Esophagus muscularis mucosa (tissue), 3 donors: Measurements from ENCODE around the gene CNTNAP4.

ENCODE experiments used
- CTCF ChIP-seq, 3 experiments: fragments of 200-600 bp in 2 of 3; fragments of 450-650 bp in 1 of 3; sonication (generic) in 2 of 3; IDR thresholded peaks; one replicate each; pipeline ENCODE4 v1.5.1; 2017 to 2019; ENCODE audit warnings: antibody characterized with exemption in 3 of 3, mild to moderate bottlenecking in 2 of 3, moderate library complexity in 1 of 3
- POLR2A ChIP-seq: fragments of 450-650 bp; IDR thresholded peaks from one replicate; pipeline ENCODE4 v1.6.1; 2017; ENCODE audit warnings: antibody characterized with exemption, moderate library complexity, mild to moderate bottlenecking, low read depth
- POLR2AphosphoS5 ChIP-seq, 2 donors: sonication (generic); formaldehyde crosslinking; IDR thresholded peaks; one replicate each; pipeline ENCODE4 v1.6.1; 2017; ENCODE audit warnings: antibody characterized with exemption in 2 of 2

GRCh38 chr16:76529120-76529519 is 251.9 kb downstream of the CNTNAP4 start:
- TF ChIP-seq CTCF (IDR thresholded peaks at IDR 0.05) (no peak), POLR2AphosphoS5 (IDR thresholded peaks at IDR 0.05) (no peak), POLR2A (no peak)
